Liver (tissue), 9 donors: ENCODE results near the gene PARD6G. TPM values are rescaled to one million over a fixed set of nuclear protein-coding genes. Genes with fewer than 3 reads are reported as not detected.

Source experiments
- DNase-seq: peaks from one replicate; pipeline ENCODE4 v3.0.0-alpha.2; 2017; ENCODE audit warnings: low spot score
- H3K27ac ChIP-seq, 2 donors: one replicate each; pipeline ENCODE4 v1.7.0; 2013; ENCODE audit warnings: inconsistent platforms in 2 of 2, low read length in 2 of 2, control low read depth in 1 of 2, low read depth in 1 of 2, mild to moderate bottlenecking in 1 of 2
- H3K27me3 ChIP-seq, 4 donors: one replicate each; pipeline versions ENCODE4 v1.6.1 to v1.7.0; 2013; ENCODE audit warnings: low read length in 3 of 4, inconsistent platforms in 1 of 4, mild to moderate bottlenecking in 1 of 4, moderate library complexity in 1 of 4; ENCODE audit not compliant: control insufficient read depth in 4 of 4, insufficient read depth in 4 of 4
- H3K36me3 ChIP-seq, 4 donors: one replicate each; pipeline versions ENCODE4 v1.6.1 to v1.7.0; 2013; ENCODE audit warnings: low read length in 3 of 4, mild to moderate bottlenecking in 3 of 4, low read depth in 1 of 4, moderate library complexity in 1 of 4; ENCODE audit not compliant: control insufficient read depth in 4 of 4, insufficient read depth in 3 of 4
- H3K4me1 ChIP-seq, 4 donors: one replicate each; pipeline versions ENCODE4 v1.6.1 to v1.7.0; 2013; ENCODE audit warnings: low read length in 3 of 4, mild to moderate bottlenecking in 3 of 4, moderate library complexity in 1 of 4; ENCODE audit not compliant: control insufficient read depth in 4 of 4, insufficient read depth in 4 of 4
- H3K4me3 ChIP-seq, 3 donors: one replicate each; pipeline versions ENCODE4 v1.6.1 to v1.7.0; 2013; ENCODE audit warnings: low read length in 3 of 3, control low read depth in 1 of 3, low read depth in 1 of 3, mild to moderate bottlenecking in 1 of 3
- H3K9ac ChIP-seq, 2 donors: one replicate each; pipeline ENCODE4 v1.7.0; 2013; ENCODE audit warnings: low read length in 2 of 2, mild to moderate bottlenecking in 2 of 2, moderate library complexity in 2 of 2, control low read depth in 1 of 2, low read depth in 1 of 2
- H3K9me3 ChIP-seq, 4 donors: one replicate each; pipeline versions ENCODE4 v1.6.1 to v1.7.0; 2013; ENCODE audit warnings: low read length in 3 of 4; ENCODE audit not compliant: control insufficient read depth in 4 of 4
- CTCF ChIP-seq: fragments of 150-350 bp; IDR thresholded peaks from 2 replicates; pipeline ENCODE4 v1.5.1; 2017; ENCODE audit warnings: improper control_type of control experiment, low read depth, low read length; ENCODE audit not compliant: missing input control
- EGR1 ChIP-seq, 2 donors: IDR thresholded peaks; 2 replicates each; pipeline ENCODE4 v1.6.1; 2016 to 2018; ENCODE audit warnings: antibody characterized with exemption in 2 of 2, low read depth in 2 of 2
- FOXA2 ChIP-seq: IDR thresholded peaks from 2 replicates; pipeline ENCODE4 v1.6.1; 2016; ENCODE audit warnings: antibody characterized with exemption
- GABPA ChIP-seq, 2 donors: IDR thresholded peaks in 1 of 2; conservative IDR thresholded peaks in 1 of 2; 2 replicates each; pipeline ENCODE4 v1.6.1; 2016; ENCODE audit warnings: antibody characterized with exemption in 2 of 2, mild to moderate bottlenecking in 1 of 2, moderate library complexity in 1 of 2
- HNF4G ChIP-seq: IDR thresholded peaks from 2 replicates; pipeline ENCODE4 v1.6.1; 2016; ENCODE audit warnings: antibody characterized with exemption
- MAX ChIP-seq: IDR thresholded peaks from 2 replicates; pipeline ENCODE4 v1.6.1; 2016; ENCODE audit warnings: antibody characterized with exemption
- NR2F2 ChIP-seq: IDR thresholded peaks from 2 replicates; pipeline ENCODE4 v1.6.1; 2016; ENCODE audit warnings: antibody characterized with exemption
- RAD21 ChIP-seq, 2 donors: IDR thresholded peaks; 2 replicates each; pipeline ENCODE4 v1.6.1; 2016; ENCODE audit warnings: antibody characterized with exemption in 2 of 2, mild to moderate bottlenecking in 2 of 2
- REST ChIP-seq: IDR thresholded peaks from 2 replicates; pipeline ENCODE4 v1.6.1; 2016; ENCODE audit warnings: antibody characterized with exemption, mild to moderate bottlenecking
- RXRA ChIP-seq, 2 donors: IDR thresholded peaks; 2 replicates each; pipeline ENCODE4 v1.6.1; 2017 to 2018; ENCODE audit warnings: antibody characterized with exemption in 2 of 2, mild to moderate bottlenecking in 1 of 2
- SP1 ChIP-seq: IDR thresholded peaks from 2 replicates; pipeline ENCODE4 v1.6.1; 2018; ENCODE audit warnings: antibody characterized with exemption, mild to moderate bottlenecking
- YY1 ChIP-seq: IDR thresholded peaks from 2 replicates; pipeline ENCODE4 v1.6.1; 2016; ENCODE audit warnings: antibody characterized with exemption, mild to moderate bottlenecking
- ZBTB33 ChIP-seq: IDR thresholded peaks from 2 replicates; pipeline ENCODE4 v1.6.1; 2016; ENCODE audit warnings: antibody characterized with exemption
- WGBS: extraction: QIAGEN DNeasy Blood & Tissue Kit; methylation state at CpG from one replicate; pipeline ENCODE4 v1.1.7; 2013; 5-methylcytosine and 5-hydroxymethylcytosine counted together
- polyA plus RNA-seq, 2 donors: library from polyadenylated mRNA; stranded (reverse) in 1 of 2; unstranded in 1 of 2; fragments of 200-250 nt in 1 of 2; fragments of >200 nt in 1 of 2; fragmentation: Nextera tagmentation in 1 of 2; extraction: Ambion mirVana in 1 of 2; gene quantifications; one replicate each; pipeline versions ENCODE4 v1.2.1 to v1.2.3, GENCODE V29; 2013 to 2015
- total RNA-seq, 2 donors: library from RNA; depleted of rRNA; stranded (reverse); fragments of >200 nt; gene quantifications; one replicate each; pipeline ENCODE4 v1.2.3, GENCODE V29; 2014
- donor health status: healthy.
- donor health status: healthy.
- donor health status: healthy.
- donor health status: healthy.
- donor health status: healthy.

Gene PARD6G
- total and polyA plus RNA-seq, 4 donors, result 0.96 to 2.4 (median 1.8) TPM

GRCh38 chr18:80175451-80176204 lies 71.7 kb downstream of the PARD6G start:
- Histone ChIP-seq H3K9ac (no peak overlapping the region), H3K36me3 (no peaks in the 10 kb centered on the region), H3K4me1 (peaks cover 0 to 2% (median 0%) of the 10 kb centered on the region in 4 donors), H3K4me3 (no peak overlapping the region), H3K27ac (no peak overlapping the region), H3K27me3 (no peaks in the 10 kb centered on the region), H3K9me3 (no peaks in the 10 kb centered on the region)
- 83% methylated on average over 18 of the region's 18 CpGs for WGBS
- TF ChIP-seq GABPA (IDR thresholded peaks at IDR 0.05 in 1 of 2, conservative IDR thresholded peaks at IDR 0.05 in 1 of 2) (no peak), MAX (no peak), SP1 (no peak), ZBTB33 (no peak), FOXA2 (no peak), REST (no peak), YY1 (no peak), CTCF (no peak), EGR1 (IDR thresholded peaks at IDR 0.05; ENCODE audit: low read depth in 2 of 2) (no peak)
- DNase-seq, result no peak

GRCh38 chr18:80173060-80173459 lies 74.3 kb downstream of the PARD6G start:
- no peaks in the 10 kb centered on the region for H3K27me3 ChIP-seq

More at GRCh38 chr18:80173060-80173459, 74.3 kb downstream of the PARD6G start:
- DNase-seq, result no peak
- Histone ChIP-seq H3K36me3 (no peaks in the 10 kb centered on the region), H3K27ac (no peak overlapping the region), H3K9me3 (no peaks in the 10 kb centered on the region), H3K4me3 (no peak overlapping the region), H3K9ac (no peak overlapping the region), H3K4me1 (peaks cover 0 to 2% (median 0%) of the 10 kb centered on the region in 4 donors)
- WGBS, result 95% methylated on average over 10 of the region's 10 CpGs
- TF ChIP-seq FOXA2, result no peak
- TF ChIP-seq HNF4G, result no peak
- no peak for TF ChIP-seq ZBTB33
- TF ChIP-seq REST, result no peak
- no peak for TF ChIP-seq YY1
- no peak for TF ChIP-seq RXRA (IDR thresholded peaks at IDR 0.05)
- TF ChIP-seq MAX, result no peak
- TF ChIP-seq RAD21 (IDR thresholded peaks at IDR 0.05), result no peak
- no peak for TF ChIP-seq NR2F2
